ENCODE data around the gene CACNB1.

CACNB1 gene

DNA sequence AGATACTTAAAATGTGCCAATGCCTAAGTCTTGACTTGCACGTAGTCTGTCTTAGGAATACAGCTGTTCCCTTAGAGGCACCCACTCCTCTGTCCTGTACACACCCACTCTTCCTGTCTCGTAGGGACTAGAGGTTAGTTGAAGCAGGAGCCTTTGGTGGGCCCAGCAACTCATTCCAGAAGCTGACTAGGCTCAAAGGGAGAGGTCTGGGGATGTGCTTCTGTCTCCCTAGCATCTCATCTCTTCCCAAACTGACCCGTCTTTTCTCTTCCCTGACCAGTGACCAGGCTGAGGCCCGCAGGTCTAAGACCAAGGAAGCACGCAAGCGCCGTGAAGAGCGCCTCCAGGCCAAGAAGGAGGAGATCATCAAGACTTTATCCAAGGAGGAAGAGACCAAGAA, 6.8 kb upstream of the CACNB1 start:
- in situ Hi-C loops (cut with MboI; ENCODE audit: low sequenced_read_pairs): no loop called here

DNA sequence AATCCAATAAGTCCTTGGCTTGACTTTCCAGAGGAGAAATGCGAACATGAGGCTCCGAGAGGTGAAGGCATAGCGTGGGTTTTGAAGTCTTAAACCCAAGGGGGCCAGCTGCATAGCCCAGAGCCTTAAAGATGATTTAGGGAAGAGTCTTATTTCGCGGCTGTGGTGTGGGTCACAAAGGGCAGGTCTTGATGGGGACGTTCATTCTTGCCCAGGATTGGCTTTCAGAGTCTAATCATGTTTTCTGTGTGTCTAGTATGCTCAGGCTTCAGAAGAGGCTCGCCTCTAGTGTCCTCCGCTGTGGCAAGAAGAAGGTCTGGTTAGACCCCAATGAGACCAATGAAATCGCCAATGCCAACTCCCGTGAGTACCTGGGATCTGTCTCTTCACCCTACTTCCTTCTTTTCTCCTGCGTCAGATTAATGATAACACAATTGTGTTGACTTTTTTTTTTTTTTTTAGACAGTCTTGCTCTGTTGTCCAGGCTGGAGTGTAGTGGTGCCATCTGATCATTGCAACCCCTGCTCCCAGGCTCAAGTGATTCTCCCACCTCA, 3.6 kb upstream of the CACNB1 start:
- in situ Hi-C loops (cut with MboI; ENCODE audit: low sequenced_read_pairs): no loop called here

DNA sequence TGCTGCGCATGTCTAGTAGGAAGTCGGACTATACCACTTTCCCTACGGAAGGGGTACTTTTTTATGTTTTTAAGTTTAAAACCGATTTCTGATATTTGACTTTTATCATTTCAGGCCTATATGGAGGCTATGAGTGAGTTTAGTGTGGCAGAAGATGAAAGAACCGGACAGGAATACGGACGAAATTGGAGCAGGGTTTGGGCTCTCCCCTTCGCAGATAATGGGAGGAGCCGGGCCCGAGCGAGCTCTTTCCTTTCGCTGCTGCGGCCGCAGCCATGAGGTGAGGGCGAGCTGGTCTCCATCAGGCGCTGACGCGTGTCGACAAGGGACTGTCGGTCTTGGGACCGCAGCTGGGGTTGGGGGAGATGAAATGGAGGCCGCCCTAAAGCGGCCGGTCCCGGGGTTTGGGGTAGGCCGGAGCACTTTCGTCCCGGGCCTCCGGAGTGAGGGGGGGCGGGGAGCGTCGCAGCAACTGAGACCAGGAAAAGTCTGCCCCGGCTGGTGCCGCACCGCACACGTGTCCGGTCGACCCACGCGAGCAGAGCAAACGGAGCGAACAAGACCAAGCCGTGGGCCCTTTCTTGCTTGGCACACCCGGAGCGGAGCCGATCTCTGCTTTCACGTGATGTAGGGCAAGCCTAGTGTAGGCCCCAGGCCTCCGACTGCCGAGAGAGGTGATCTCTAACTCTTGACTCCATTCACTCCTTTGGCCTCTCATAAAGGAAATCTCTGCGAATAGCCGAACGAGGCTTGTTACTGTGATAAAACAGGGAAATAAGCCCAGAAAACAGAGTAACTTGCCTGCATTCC, 2.8 kb upstream of the CACNB1 start, which contains the start of gene RPL19:
Gene RPL19, plus strand, starts transcription at position 214 of the 810 bp plus-strand sequence. Its CDS starts 62 bp downstream, at position 276.
- in situ Hi-C loops (cut with MboI; ENCODE audit: low sequenced_read_pairs): no loop called here

DNA sequence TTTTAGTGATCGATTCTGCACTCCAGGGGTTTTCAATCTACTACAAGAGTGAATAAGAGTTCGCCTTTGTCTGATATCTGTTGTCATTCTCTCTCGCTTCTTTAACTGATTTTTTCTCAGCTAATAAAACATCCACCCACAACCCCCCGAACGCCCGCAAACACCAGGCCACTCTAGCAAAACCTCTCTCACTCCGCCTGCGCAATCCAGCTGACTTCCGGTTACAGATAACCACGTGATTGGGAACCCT, 2.3 kb upstream of the CACNB1 start:
- in situ Hi-C loops (cut with MboI; ENCODE audit: low sequenced_read_pairs): no loop called here

DNA sequence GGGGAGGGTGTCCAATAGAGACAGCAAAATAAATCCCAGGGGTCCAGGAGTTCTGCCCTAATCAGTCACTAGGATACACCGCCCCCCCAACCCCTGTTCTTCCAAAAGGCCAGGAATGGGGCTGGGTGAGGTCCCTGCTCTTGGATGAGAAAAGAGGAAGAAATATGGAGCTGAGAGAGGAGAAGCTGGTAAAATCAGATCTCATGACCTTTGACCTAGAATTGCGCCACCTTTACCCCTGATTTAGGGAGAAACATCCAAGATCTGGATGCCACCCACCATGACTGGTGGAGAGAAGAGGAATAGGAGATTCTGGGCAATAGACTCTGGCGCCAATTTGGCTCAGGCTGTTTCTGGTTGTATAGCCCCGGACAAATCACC, 707 bp upstream of the CACNB1 start:
- in situ Hi-C loops (cut with MboI; ENCODE audit: low sequenced_read_pairs): no loop called here

DNA sequence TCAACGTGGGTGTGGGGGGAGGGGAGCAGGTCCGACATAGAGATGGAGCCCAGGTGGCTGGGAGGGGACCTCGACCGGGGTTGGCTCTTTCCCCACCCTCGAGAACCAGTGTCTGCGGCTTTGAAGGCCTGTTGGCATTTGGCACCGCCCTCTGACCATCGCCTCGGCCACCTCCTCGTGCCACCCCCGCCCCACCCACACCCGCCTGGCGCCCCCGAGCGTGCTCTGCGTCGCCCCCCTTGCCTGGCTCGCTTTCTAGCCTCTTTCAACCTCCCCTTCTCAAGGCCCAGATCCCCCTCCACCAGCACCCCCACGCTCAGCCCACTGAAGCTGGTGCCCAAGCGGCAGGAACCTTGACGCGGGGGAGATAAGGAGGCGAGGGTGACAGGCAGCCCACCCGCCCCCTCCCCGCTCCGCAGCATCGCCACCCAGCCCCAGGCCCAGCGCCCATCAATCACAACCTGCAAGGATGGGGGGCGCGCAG, 619 bp downstream of the CACNB1 start:
- in situ Hi-C loops (cut with MboI; ENCODE audit: low sequenced_read_pairs): no loop called here

DNA sequence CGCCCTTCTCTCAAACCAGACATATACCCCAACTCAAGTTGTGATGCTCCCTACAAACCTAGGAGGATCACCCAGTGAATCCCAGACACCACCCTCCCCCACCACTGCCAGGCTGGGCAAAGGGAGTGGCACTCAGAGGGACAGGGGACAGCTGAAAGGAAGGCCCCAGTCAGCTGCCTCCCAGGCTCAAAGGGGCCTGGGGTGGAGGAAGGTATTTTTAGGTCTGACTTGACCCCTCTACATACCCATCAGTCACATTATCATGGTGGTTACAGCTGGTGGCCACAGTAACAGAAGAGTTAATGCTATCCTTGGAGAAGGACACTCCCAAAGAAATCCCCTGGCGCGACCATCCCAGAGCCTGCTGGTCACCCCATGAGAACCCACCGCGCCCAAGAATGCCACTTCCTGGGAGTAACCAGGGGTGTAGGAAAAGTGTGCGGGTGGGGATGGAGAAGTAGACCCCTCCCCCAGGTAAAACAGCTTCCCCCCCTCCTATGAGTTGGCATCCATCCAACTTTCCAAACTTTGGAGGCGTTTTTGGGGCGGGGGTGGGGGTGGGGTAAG, 1.1 kb downstream of the CACNB1 start:
- in situ Hi-C loops (cut with MboI; ENCODE audit: low sequenced_read_pairs): no loop called here

DNA sequence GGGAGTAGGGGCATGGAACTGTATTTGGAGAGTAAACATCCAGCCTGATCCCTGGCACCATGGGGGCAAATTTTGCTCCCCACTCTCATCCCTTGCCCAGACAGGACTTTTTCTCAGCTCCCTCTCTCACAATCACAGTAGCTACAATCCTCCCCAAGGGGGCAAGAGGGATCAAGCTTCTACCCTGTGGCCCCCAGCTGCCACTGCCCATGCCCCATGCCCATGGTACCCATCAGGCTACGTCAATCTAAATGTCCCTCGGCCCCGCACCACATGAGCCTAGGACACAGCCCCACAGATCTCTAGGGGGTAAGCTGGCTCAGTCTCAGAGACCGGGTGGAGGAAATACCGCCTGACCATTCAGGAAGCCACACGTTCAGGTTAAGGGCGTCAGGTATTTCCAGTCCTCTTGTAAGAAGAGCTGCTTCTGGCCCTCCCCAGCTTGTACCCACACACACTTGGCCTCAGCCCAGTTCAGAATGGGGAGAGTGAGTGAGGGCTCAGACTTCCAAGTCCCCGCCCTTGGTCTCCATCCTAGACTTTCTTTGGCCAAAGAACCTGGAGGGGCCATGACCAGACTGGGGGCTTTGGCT, 1.8 kb downstream of the CACNB1 start:
- in situ Hi-C loops (cut with MboI; ENCODE audit: low sequenced_read_pairs): no loop called here

DNA sequence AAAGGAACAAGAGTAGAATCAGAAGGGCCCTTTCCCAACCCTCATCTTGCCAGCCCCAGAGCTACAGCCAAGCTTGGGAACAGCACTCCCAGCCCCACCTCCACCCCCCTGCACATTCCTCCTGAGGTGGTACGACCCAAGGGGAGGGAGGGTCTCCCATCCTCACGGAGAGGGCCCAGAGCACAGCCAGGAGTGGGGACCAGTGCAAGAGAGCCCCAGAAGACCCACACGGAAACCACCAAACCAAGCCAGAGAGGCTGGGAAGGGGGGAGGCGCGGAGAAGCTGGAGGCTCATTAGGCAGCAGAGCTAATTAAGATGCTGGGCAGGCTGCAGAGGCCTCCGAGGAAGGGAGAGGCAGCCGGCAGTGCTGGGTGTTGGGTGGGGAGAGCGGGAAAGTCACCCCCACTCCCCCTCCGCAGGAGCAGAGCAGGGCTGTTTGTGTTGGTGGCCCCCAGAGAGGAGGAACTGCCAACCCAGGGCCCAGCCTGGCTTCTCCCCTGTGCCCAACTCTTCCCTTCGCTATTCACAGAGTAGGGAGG, 2.4 kb downstream of the CACNB1 start:
- in situ Hi-C loops (cut with MboI; ENCODE audit: low sequenced_read_pairs): no loop called here

DNA sequence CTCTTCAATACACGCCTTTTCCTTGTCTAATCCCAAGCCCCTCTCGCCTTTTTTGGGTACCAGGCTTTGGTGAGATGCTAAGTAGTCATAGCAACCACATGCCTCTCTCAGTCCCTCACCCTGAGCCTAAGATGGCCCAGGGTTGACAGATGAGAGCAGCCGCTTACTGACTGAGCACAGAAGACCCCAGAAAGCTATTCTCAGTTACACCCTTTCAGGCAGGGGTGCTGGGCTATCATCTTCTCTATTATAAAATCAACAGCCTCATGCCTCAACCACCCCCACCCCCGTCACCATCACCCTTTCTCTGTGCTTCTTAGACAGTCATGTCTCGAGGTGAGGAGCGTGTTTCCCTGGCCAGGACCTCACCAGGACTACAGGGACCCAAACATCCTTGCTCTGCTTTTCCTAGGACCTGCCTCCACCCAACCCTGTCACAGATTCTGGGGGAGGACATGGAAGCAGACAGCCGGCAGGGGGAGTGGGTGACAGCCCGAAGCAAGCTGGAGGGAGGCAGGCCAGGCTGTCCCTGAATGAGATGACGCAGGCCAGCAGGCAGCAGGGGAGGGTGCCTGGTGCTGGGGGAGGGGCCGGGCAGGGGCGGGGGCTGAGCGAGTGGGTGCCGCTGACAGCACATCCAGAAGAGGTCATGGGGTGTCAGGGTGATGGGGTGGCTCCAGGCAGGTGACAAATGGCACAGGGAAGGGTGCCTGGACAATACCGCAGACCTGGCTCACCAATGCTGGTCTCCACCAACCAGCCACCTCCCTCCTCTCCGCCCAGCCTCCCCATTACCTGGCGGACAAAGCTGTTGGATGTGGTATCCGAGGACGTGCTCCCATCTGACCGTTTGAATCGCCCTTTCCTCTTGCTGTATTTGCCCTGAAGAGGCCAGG, 3.1 kb downstream of the CACNB1 start:
- in situ Hi-C loops (cut with MboI; ENCODE audit: low sequenced_read_pairs): no loop called here

DNA sequence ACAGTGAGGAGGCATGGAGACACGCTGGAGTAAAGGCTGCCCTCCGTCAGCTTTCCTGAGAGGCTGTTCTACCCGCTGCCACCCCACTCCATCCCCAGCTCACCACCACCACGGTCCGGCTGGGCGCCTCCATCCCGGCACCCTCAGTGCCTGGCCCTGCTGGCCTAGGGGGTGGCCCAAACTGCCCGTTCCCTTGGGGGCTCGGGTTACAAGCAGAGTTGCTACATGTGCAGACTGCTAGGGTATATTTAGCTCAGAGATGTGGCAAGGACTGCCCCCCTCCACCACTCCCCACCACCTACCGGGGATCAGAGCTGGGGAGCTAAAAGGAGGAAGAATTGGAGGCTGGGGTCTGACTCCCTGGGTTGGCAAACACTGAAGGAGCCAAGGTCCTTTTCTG, 4.1 kb downstream of the CACNB1 start:
- in situ Hi-C loops (cut with MboI; ENCODE audit: low sequenced_read_pairs): no loop called here

DNA sequence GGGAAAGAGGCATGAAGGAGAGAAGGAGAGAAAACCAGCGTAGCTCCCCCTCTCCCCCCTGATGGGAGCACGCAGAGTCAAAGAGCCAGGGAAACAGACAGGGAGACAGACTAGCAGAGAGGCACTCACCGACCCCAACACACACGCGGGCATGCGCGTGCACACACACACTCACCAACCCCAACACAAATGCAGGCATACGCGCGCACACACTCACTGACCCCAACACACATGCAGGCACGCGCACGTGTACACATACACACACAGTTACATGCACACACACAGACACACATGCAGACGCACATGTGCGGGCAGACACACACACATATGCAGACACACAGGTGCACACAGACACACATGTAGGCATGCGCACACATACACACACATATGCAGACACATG, 4.6 kb downstream of the CACNB1 start:
- in situ Hi-C loops (cut with MboI; ENCODE audit: low sequenced_read_pairs): no loop called here

DNA sequence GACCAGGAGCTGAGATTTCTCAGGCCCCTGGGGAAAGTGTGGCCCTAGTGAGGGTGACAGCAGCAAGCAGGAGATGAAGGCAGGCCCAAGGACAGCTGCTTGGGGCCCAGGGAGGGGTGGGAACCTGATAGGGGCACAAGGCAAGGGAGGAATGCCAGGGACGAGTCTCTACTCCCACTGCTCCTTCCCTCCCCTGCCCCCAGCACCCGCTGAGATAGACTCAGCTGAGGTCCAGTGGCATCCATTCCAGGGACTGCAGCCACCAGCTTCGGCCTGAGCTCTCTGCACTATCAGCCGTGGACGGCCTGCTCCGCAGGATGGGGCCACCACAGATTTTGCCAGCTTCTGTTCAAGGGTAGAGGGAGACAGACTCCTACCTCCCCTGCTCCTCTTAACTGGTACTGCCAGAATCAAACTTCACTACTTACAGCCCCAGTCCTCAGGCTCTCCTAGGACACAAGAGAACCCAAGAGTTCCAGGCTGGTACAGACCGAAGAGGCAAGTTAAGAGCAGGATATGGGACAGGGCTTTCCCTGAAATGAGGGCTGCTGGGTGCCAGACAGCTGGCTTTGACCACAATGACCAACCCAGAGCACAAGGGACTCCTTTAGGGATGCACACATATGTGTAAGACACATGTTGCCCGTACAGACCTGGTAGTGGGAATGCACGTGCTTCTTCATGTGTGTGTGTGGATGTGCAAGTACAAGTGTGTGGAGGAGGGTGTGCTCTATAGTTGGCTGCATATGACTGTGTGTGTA, 5.5 kb downstream of the CACNB1 start:
- in situ Hi-C loops (cut with MboI; ENCODE audit: low sequenced_read_pairs): no loop called here

DNA sequence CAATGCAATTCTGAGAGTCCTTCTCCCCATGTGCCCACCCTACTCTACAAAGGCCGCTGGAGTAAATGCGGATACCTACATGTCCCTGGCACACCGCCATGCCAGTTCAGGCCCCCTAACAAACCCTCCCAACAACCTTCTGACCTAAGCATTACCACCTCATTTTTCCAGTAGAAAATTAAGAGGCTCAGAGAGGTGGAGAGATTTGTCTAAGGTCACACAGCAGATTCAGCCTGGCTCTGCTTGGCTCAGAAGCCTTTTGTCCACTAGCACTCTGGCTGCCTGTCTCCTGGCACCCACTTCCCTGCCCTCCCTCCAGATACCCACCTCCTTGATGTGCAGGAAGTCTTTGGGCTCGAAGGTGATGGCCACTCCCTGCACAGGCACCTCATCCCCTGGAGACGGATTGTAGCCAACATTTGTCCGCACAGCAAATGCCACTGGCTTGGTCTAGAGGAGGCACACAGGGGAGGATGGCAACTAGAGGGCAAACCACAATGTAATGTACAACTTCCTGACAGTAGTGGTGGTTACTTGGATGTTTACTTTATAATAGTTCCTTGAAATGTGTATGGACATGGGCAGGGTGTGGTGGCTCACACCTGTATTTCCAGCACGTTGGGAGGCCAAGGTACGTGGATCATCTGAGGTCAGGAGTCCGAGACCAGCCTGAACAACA, 10.2 kb downstream of the CACNB1 start:
- in situ Hi-C loops (cut with MboI; ENCODE audit: low sequenced_read_pairs): no loop called here

DNA sequence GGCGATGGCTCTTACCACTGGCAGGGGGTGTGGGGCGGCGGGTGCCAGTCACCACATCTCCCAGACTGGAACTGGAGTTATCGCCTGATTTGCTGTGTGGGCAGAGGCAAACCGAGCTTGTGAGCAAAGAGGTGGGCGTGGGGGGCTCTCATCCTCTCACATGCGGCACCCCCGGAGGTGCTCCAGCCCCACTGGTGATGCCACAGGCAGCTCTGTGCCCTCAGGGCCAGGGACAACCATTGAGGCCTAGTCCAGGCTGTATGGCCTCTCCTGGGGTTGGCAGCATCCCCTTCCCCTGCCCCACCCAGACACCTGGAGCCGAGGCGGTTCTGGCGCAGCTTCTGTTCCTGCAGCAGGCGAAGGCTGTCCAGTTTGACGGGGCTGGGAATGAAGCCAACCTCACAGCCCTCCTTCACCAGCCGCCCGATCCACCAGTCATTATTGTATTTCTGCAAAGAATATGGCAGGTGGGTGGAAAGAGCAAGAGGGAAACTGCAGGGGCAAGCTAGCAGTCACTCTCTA, 10.9 kb downstream of the CACNB1 start:
- in situ Hi-C loops (cut with MboI; ENCODE audit: low sequenced_read_pairs): no loop called here

DNA sequence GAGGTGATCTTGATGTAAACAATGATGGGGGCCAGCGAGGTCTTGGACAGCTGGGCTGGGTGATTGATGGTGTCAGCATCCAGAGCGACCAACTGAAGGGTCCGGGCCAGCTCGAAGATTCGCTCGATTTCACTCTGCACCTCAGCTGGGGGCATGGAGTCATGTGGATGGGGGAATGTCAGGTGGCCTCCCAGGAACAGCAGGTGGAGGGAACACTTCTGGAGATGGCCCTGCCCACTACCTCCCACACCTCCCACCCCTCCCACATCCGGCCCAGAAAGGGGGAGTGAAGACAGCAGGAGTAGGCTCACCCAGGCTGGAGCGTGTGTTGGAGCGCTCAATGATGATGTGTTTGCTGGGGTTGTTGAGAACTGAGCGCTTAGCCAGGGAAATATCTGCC, 13.7 kb downstream of the CACNB1 start:
- in situ Hi-C loops (cut with MboI; ENCODE audit: low sequenced_read_pairs): no loop called here

DNA sequence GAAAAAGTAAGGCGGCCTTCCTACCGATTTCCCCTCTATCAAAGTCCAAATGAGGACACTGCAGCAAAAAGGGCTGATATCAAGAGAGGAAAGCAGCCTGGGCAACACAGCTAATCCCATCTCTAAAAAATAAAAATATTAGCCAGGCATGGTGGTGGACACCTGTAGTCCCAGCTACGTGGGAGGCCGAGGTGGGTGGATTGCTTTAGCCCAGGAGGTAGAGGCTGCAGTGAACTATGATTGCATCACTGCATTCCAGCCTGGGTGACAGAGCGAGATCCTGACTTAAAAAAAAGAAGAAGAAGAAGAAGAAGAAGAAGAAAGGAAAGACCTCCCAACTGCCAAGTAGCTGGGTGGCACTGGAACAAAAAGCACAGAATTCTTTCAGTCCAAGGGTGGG, 14.4 kb downstream of the CACNB1 start:
- in situ Hi-C loops (cut with MboI; ENCODE audit: low sequenced_read_pairs): no loop called here

DNA sequence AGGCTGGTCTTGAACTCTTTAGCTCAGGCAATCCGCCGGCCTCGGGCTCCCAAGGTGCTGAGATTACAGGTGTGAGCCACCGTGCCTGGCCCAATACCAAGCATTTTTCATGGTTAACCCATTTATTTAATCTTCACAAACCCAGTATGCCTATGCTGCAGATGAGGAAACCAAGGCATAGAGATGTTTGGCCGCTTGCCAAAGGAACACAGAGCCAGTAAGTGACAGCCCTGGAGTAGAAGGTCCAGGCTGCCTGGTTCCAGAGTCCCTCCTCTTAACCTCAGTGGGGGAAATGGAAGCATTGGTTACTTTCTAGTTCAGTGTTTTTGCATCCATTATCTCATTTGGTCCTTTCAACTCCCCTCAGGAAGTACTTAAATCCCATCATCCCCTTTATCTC, 16.2 kb downstream of the CACNB1 start:
- in situ Hi-C loops (cut with MboI; ENCODE audit: low sequenced_read_pairs): no loop called here

DNA sequence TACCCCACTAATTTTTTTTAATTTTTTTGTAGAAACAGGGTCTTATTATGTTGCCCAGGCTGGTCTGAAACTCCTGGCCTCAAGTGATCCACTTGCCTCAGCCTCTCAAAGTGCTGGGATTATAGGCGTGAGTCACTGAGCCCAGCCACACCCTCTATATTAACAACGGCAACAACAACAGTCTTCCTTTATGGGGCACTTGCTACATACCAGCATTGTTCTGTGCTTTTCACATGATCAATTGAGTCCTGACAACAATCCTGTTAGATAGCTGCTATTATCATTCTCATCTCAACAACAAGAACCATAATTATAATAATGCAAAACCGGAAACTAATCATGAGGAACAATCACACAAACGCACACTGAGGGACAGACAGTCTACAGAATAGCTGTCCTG, 18.9 kb downstream of the CACNB1 start:
- in situ Hi-C loops (cut with MboI; ENCODE audit: low sequenced_read_pairs): no loop called here

Data from HL-60/S4 treated with phorbol 12-myristate 13-acetate at 8.2 ng/mL for 4 days and 3 days (cell line).